GM12874 (cell line): ENCODE measurements around the gene BLVRA.

Experiments used
- CTCF ChIP-seq: IDR thresholded peaks from 2 replicates; pipeline ENCODE4 v1.5.1; 2011; ENCODE audit warnings: low read depth, mild to moderate bottlenecking, control low read depth, low read length, moderate library complexity; ENCODE audit not compliant: insufficient read depth

BLVRA gene

GRCh38 chr7:43792471-43793150 lies 34.1 kb downstream of the BLVRA start:
- TF ChIP-seq CTCF = no peak

- TF ChIP-seq CTCF = no peak
These were observed 41.1 kb downstream of the BLVRA start for GRCh38 chr7:43799605-43800004.

- no peak for TF ChIP-seq CTCF
These were observed 45.4 kb downstream of the BLVRA start for GRCh38 chr7:43803865-43804264.

- no peak for TF ChIP-seq CTCF
These were observed 49.9 kb downstream of the BLVRA start for GRCh38 chr7:43808410-43808809.

GRCh38 chr7:43810195-43810941 lies 51.9 kb downstream of the BLVRA start:
- peak; percentile 23; the same call in 1 of the 2 replicates for TF ChIP-seq CTCF

GRCh38 chr7:43815373-43815772 lies 56.9 kb downstream of the BLVRA start:
- TF ChIP-seq CTCF = no peak

GRCh38 chr7:43823941-43824340 lies 65.5 kb downstream of the BLVRA start:
- no peak for TF ChIP-seq CTCF
